Measurements from ENCODE around the gene FAM169A. TPM values are rescaled to one million over a fixed set of nuclear protein-coding genes. Genes with fewer than 3 reads are reported as not detected.
A peak's percentile ranks its signal among the peaks of the same experiment; 100 is the strongest.
"Not testable (repeated sequence)": the region's sequence is repeated elsewhere in the genome, so short reads cannot be mapped to it uniquely, and the experiment has no call there.

Gene FAM169A
- total RNA-seq, 1 experiment from 2014 or later: 13.5 TPM

- H3K4me3 Mint-ChIP-seq (ENCODE audit: unreplicated experiment): no peak overlapping the region
- H3K27me3 Mint-ChIP-seq (ENCODE audit: insufficient read depth, unreplicated experiment): no peaks in the 10 kb centered on the region
- intact Hi-C loops (cut with micrococcal nuclease): loop anchor here (5.0 kb wide), 1 partner anchor 41 kb away; no protein-coding TSS in a partner anchor
- H3K4me1 Mint-ChIP-seq (ENCODE audit: insufficient read depth, unreplicated experiment): no peaks in the 10 kb centered on the region
- CTCF ChIA-PET: interaction anchor here (0.5 to 1.1 kb wide), 4 partner anchors 10 to 133 kb away, joined by 3 to 4 read pairs (median 3); no protein-coding TSS in a partner anchor
- no TSS peak for BruUV-seq (replicated peaks)
- POLR2A ChIA-PET: interaction anchor here (0.6 to 1.3 kb wide), 8 partner anchors 12 to 1335 kb away, joined by 3 to 10 read pairs (median 4); no protein-coding TSS in a partner anchor
- H3K9me3 Mint-ChIP-seq (ENCODE audit: unreplicated experiment): no peaks in the 10 kb centered on the region
- no peak for TF ChIP-seq CTCF (IDR thresholded peaks at IDR 0.05; ENCODE audit: unreplicated experiment)
- peaks cover 5% of the 10 kb centered on the region for H3K36me3 Mint-ChIP-seq (ENCODE audit: insufficient read depth, unreplicated experiment)
- DNase-seq (ENCODE audit: unreplicated experiment): peak; percentile 89
- peak overlapping the region; percentile 27 for H3K27ac Mint-ChIP-seq (ENCODE audit: low read depth, unreplicated experiment)
Measured at GRCh38 chr5:74810915-74811314, 55.3 kb downstream of the FAM169A start.

- Mint-ChIP-seq H3K9me3 (ENCODE audit: unreplicated experiment) (no peaks in the 10 kb centered on the region), H3K27me3 (ENCODE audit: insufficient read depth, unreplicated experiment) (no peaks in the 10 kb centered on the region), H3K27ac (ENCODE audit: low read depth, unreplicated experiment) (no peak overlapping the region), H3K4me1 (ENCODE audit: insufficient read depth, unreplicated experiment) (peaks cover 7% of the 10 kb centered on the region), H3K36me3 (ENCODE audit: insufficient read depth, unreplicated experiment) (no peaks in the 10 kb centered on the region), H3K4me3 (ENCODE audit: unreplicated experiment) (no peak overlapping the region)
- intact Hi-C loops (cut with micrococcal nuclease): no loop called here
- DNase-seq (ENCODE audit: unreplicated experiment): peak; percentile 16
- no peak for TF ChIP-seq CTCF (IDR thresholded peaks at IDR 0.05; ENCODE audit: unreplicated experiment)
- no TSS peak for BruUV-seq (replicated peaks)
- POLR2A ChIA-PET: interaction anchor here (2.3 kb wide), 1 partner anchor 35 kb away, joined by 7 read pairs; the partner anchor contains the start of genes GFM2 and NSA2
- CTCF ChIA-PET: interaction anchor here (0.6 to 1.0 kb wide), 2 partner anchors 79 to 118 kb away, joined by 3 read pairs; no protein-coding TSS in a partner anchor
Measured at GRCh38 chr5:74801941-74802340, 64.2 kb downstream of the FAM169A start.

GRCh38 chr5:74801197-74801596, 65.0 kb downstream of the FAM169A start:
- Mint-ChIP-seq H3K4me3 (ENCODE audit: unreplicated experiment) (no peak overlapping the region), H3K36me3 (ENCODE audit: insufficient read depth, unreplicated experiment) (peaks cover 4% of the 10 kb centered on the region), H3K9me3 (ENCODE audit: unreplicated experiment) (no peaks in the 10 kb centered on the region), H3K27me3 (ENCODE audit: insufficient read depth, unreplicated experiment) (no peaks in the 10 kb centered on the region), H3K27ac (ENCODE audit: low read depth, unreplicated experiment) (no peak overlapping the region), H3K4me1 (ENCODE audit: insufficient read depth, unreplicated experiment) (peaks cover 7% of the 10 kb centered on the region)
- no TSS peak for BruUV-seq (replicated peaks)
- intact Hi-C loops (cut with micrococcal nuclease): no loop called here
- DNase-seq (ENCODE audit: unreplicated experiment): no peak
- ChIA-PET CTCF (interaction anchor here (1.0 kb wide), 1 partner anchor 119 kb away, joined by 3 read pairs; no protein-coding TSS in a partner anchor), POLR2A (interaction anchor here (2.3 kb wide), 1 partner anchor 34 kb away, joined by 7 read pairs; the partner anchor contains the start of genes GFM2 and NSA2)
- TF ChIP-seq CTCF (IDR thresholded peaks at IDR 0.05; ENCODE audit: unreplicated experiment): no peak

GRCh38 chr5:74798977-74799911, 66.9 kb downstream of the FAM169A start:
- H3K27ac Mint-ChIP-seq (ENCODE audit: low read depth, unreplicated experiment): no peak overlapping the region
- TF ChIP-seq CTCF (IDR thresholded peaks at IDR 0.05; ENCODE audit: unreplicated experiment): no peak
- BruUV-seq (replicated peaks): no TSS peak
- H3K9me3 Mint-ChIP-seq (ENCODE audit: unreplicated experiment): no peaks in the 10 kb centered on the region
- no peak for DNase-seq (ENCODE audit: unreplicated experiment)
- intact Hi-C loops (cut with micrococcal nuclease): no loop called here
- H3K4me3 Mint-ChIP-seq (ENCODE audit: unreplicated experiment): no peak overlapping the region
- H3K4me1 Mint-ChIP-seq (ENCODE audit: insufficient read depth, unreplicated experiment): peaks cover 7% of the 10 kb centered on the region
- H3K36me3 Mint-ChIP-seq (ENCODE audit: insufficient read depth, unreplicated experiment): peaks cover 18% of the 10 kb centered on the region
- ChIA-PET CTCF (interaction anchor here (0.6 kb wide), 1 partner anchor 438 kb away, joined by 3 read pairs; no protein-coding TSS in a partner anchor), POLR2A (no interaction called here)
- no peaks in the 10 kb centered on the region for H3K27me3 Mint-ChIP-seq (ENCODE audit: insufficient read depth, unreplicated experiment)

GRCh38 chr5:74791669-74792068, 74.5 kb downstream of the FAM169A start:
- DNase-seq (ENCODE audit: unreplicated experiment); POLR2A ChIA-PET: not testable (repeated sequence)

More at GRCh38 chr5:74791669-74792068, 74.5 kb downstream of the FAM169A start:
- H3K4me3 Mint-ChIP-seq (ENCODE audit: unreplicated experiment); H3K27me3 Mint-ChIP-seq (ENCODE audit: insufficient read depth, unreplicated experiment); CTCF ChIA-PET; H3K4me1 Mint-ChIP-seq (ENCODE audit: insufficient read depth, unreplicated experiment); H3K27ac Mint-ChIP-seq (ENCODE audit: low read depth, unreplicated experiment); intact Hi-C loops (cut with micrococcal nuclease); H3K9me3 Mint-ChIP-seq (ENCODE audit: unreplicated experiment); BruUV-seq (replicated peaks): not testable (repeated sequence)
- H3K36me3 Mint-ChIP-seq (ENCODE audit: insufficient read depth, unreplicated experiment): peaks cover 39% of the 10 kb centered on the region
